B cell (primary cell): ENCODE measurements around the gene PKNOX2. TPM values are rescaled to one million over a fixed set of nuclear protein-coding genes. Genes with fewer than 3 reads are reported as not detected.

Source experiments
- ATAC-seq: fragments of 200-7000 bp; cut with Tn5 transposase; one replicate; pipeline ENCODE4 v1.10.0; 2021; ENCODE audit warnings: low read depth, mild to moderate bottlenecking, moderate number of reproducible peaks, moderate library complexity
- CTCF ChIA-PET: fragments of 350-600 bp; sonication (Branson Sonifier 250); formaldehyde crosslinking; loops from one replicate; lab custom pipeline; 2021; ENCODE audit warnings: antibody characterized with exemption, inconsistent platforms; lab: Charles Lee
- POLR2A ChIA-PET: fragments of 350-600 bp; sonication (Branson Sonifier 250); formaldehyde crosslinking; loops from one replicate; lab custom pipeline; 2021; ENCODE audit warnings: antibody characterized with exemption; lab: Charles Lee
- DNase-seq: peaks from one replicate; pipeline ENCODE4 v3.0.0; 2013
- H2AFZ ChIP-seq: 2 replicates; pipeline ENCODE4 v1.6.1; 2012; ENCODE audit warnings: mild to moderate bottlenecking, low read depth, low read length; ENCODE audit not compliant: insufficient read depth, poor library complexity, severe bottlenecking
- H3K27ac ChIP-seq, 2 donors: 1 replicate in 1 of 2; 2 replicates in 1 of 2; pipeline ENCODE4 v1.5.1; 2012 to 2013; ENCODE audit warnings: low read length in 2 of 2, mild to moderate bottlenecking in 2 of 2, moderate library complexity in 1 of 2
- H3K27me3 ChIP-seq, 4 experiments: fragments of 200-600 bp in 1 of 4; sonication (generic) in 1 of 4; replicated peaks in 1 of 4; 1 replicate in 2 of 4; 2 replicates in 2 of 4; pipeline versions ENCODE4 v1.6.1 to v1.7.0; 2013 to 2016; ENCODE audit warnings: low read length in 3 of 4, mild to moderate bottlenecking in 2 of 4, mixed read lengths in 1 of 4, moderate library complexity in 1 of 4; ENCODE audit not compliant: insufficient read depth in 4 of 4, control insufficient read depth in 3 of 4; ENCODE audit errors: control extremely low read depth in 1 of 4
- H3K36me3 ChIP-seq, 2 experiments: replicated peaks in 1 of 2; 1 replicate in 1 of 2; 2 replicates in 1 of 2; pipeline versions ENCODE4 v1.6.1 to v1.7.1; 2013; ENCODE audit warnings: low read length in 1 of 2; ENCODE audit not compliant: insufficient read depth in 2 of 2, control insufficient read depth in 1 of 2; ENCODE audit errors: control extremely low read depth in 1 of 2, extremely low read depth in 1 of 2
- H3K4me1 ChIP-seq, 2 donors: fragments of 200-600 bp in 1 of 2; sonication (generic) in 1 of 2; 1 replicate in 1 of 2; 2 replicates in 1 of 2; pipeline versions ENCODE4 v1.5.1 to v1.6.1; 2013 to 2017; ENCODE audit warnings: low read length in 2 of 2; ENCODE audit not compliant: control insufficient read depth in 2 of 2, insufficient read depth in 2 of 2
- H3K4me2 ChIP-seq: replicated peaks from 2 replicates; pipeline ENCODE3; 2012; ENCODE audit warnings: mild to moderate bottlenecking, low read depth, low read length; ENCODE audit not compliant: poor library complexity, severe bottlenecking
- H3K4me3 ChIP-seq, 5 experiments: fragments of 200-600 bp in 1 of 5; sonication (generic) in 1 of 5; 1 replicate in 3 of 5; 2 replicates in 2 of 5; pipeline versions ENCODE4 v1.5.1 to v1.7.0; 2011 to 2016; ENCODE audit warnings: low read length in 4 of 5, mild to moderate bottlenecking in 4 of 5, low read depth in 2 of 5, control low read depth in 1 of 5, moderate library complexity in 1 of 5; ENCODE audit not compliant: insufficient read depth in 1 of 5; ENCODE audit errors: control extremely low read depth in 1 of 5, extremely low read depth in 1 of 5
- H3K79me2 ChIP-seq: fragments of 200-600 bp; sonication (generic); one replicate; pipeline ENCODE4 v1.6.0; 2016; ENCODE audit warnings: low read length; ENCODE audit not compliant: control insufficient read depth, insufficient read depth
- H3K9ac ChIP-seq: fragments of 200-600 bp; sonication (generic); 2 replicates; pipeline ENCODE4 v1.6.1; 2017; ENCODE audit warnings: mild to moderate bottlenecking, low read length, moderate library complexity
- H3K9me3 ChIP-seq, 3 donors: one replicate each; pipeline versions ENCODE4 v1.6.1 to v1.7.1; 2013; ENCODE audit warnings: low read length in 2 of 3; ENCODE audit not compliant: control insufficient read depth in 2 of 3, insufficient read depth in 1 of 3; ENCODE audit errors: control extremely low read depth in 1 of 3
- H4K20me1 ChIP-seq: 2 replicates; pipeline ENCODE4 v1.6.0; 2012; ENCODE audit warnings: mild to moderate bottlenecking, low read length; ENCODE audit not compliant: insufficient read depth, control insufficient read depth, poor library complexity, severe bottlenecking
- H3K27ac Mint-ChIP-seq: one replicate; pipeline ENCODE4 v1.8.0; 2021; ENCODE audit warnings: mixed read lengths
- H3K27me3 Mint-ChIP-seq: one replicate; pipeline ENCODE4 v1.8.0; 2021; ENCODE audit warnings: mixed read lengths
- H3K4me1 Mint-ChIP-seq: one replicate; pipeline ENCODE4 v1.8.0; 2021; ENCODE audit warnings: mixed read lengths
- H3K4me3 Mint-ChIP-seq: one replicate; pipeline ENCODE4 v1.8.0; 2021; ENCODE audit warnings: mixed read lengths
- H3K9me3 Mint-ChIP-seq: one replicate; pipeline ENCODE4 v1.8.0; 2022; ENCODE audit warnings: mixed read lengths; ENCODE audit not compliant: insufficient read depth
- CTCF ChIP-seq: fragments of 200-600 bp; IDR thresholded peaks from one replicate; pipeline ENCODE4 v1.8.0; 2022; ENCODE audit warnings: antibody characterized with exemption, mild to moderate bottlenecking
- EZH2 ChIP-seq: IDR thresholded peaks from 2 replicates; pipeline ENCODE4 v1.6.1; 2012; ENCODE audit warnings: borderline replicate concordance, low read depth, mild to moderate bottlenecking, moderate library complexity, low read length; ENCODE audit not compliant: insufficient read depth, poor library complexity, severe bottlenecking
- WGBS: methylation state at CpG from one replicate; pipeline ENCODE4 v1.1.5; 2013; ENCODE audit warnings: missing lambda C conversion rate; ENCODE audit not compliant: insufficient coverage; 5-methylcytosine and 5-hydroxymethylcytosine counted together
- intact Hi-C: fragments of 100-400 bp; cut with micrococcal nuclease; formaldehyde crosslinking; loops from one replicate; pipeline ENCODE4 v1.10.0; 2022
- polyA plus RNA-seq: library from polyadenylated mRNA; depleted of rRNA; stranded (reverse); fragments of >200 nt; gene quantifications from 2 replicates; pipeline ENCODE4 v1.2.3, GENCODE V29; 2012
- total RNA-seq, 2 donors: library from RNA; stranded (reverse); fragments of 120-200 nt in 1 of 2; gene quantifications; 1 replicate in 1 of 2; 2 replicates in 1 of 2; pipeline versions ENCODE4 v1.2.3 to v1.2.4, GENCODE V29; 2013 to 2022

The PKNOX2 gene
- total and polyA plus RNA-seq, 2 donors (not counting 1 experiment from before 2014, with no cell fraction given), result not detected

GRCh38 chr11:125264100-125265022 lies 99.8 kb downstream of the PKNOX2 start:
- CTCF ChIA-PET, result no interaction called here
- Mint-ChIP-seq H3K27me3 (peaks cover 36% of the 10 kb centered on the region), H3K9me3 (no peaks in the 10 kb centered on the region), H3K4me1 (no peaks in the 10 kb centered on the region), H3K27ac (no peak overlapping the region), H3K4me3 (no peak overlapping the region)
- Histone ChIP-seq H3K4me1 (no peaks in the 10 kb centered on the region), H2AFZ (no peak overlapping the region), H3K36me3 (no peaks in the 10 kb centered on the region), H3K79me2 (no peaks in the 10 kb centered on the region), H3K27me3 (peaks cover 0 to 21% (median 4%) of the 10 kb centered on the region in 4 experiments), H3K9ac (no peak overlapping the region), H3K4me3 (no peak overlapping the region), H3K27ac (no peak overlapping the region), H3K4me2 (no peak overlapping the region), H4K20me1 (no peaks in the 10 kb centered on the region), H3K9me3 (peaks cover 0 to 8% (median 0%) of the 10 kb centered on the region in 3 donors)
- TF ChIP-seq CTCF (no peak), EZH2 (no peak)
- WGBS, result 84% methylated on average over 8 of the region's 14 CpGs
- ATAC-seq, result no peak
- POLR2A ChIA-PET, result no interaction called here
- DNase-seq, result no peak
- intact Hi-C loops, result no loop called here

DNA sequence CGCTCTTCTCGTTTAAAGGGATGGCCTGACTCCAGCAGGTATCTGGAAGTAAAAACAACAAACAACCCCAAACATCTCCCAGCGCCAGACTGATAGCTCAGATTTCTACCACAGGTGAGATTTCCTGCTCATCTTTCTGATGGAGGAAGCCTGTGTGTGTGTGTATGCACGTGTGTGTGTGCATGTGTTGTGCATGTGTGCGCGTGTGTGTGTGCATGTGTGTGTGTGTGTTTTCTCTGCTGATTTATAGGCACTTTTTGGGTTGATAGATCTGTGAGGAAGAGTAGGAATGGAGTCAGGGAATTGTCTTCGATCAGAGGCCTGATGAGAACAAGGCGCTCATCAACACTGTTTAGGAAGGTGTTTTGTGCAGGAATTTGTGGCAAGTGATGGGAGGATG lies 103.0 kb downstream of the PKNOX2 start:
- Histone ChIP-seq H3K27ac (no peak overlapping the region), H3K36me3 (no peaks in the 10 kb centered on the region), H3K27me3 (peaks cover 0 to 18% (median 4%) of the 10 kb centered on the region in 4 experiments), H4K20me1 (no peaks in the 10 kb centered on the region), H3K79me2 (no peaks in the 10 kb centered on the region), H2AFZ (no peak overlapping the region), H3K9me3 (peaks cover 0 to 8% (median 0%) of the 10 kb centered on the region in 3 donors), H3K4me2 (no peak overlapping the region), H3K4me1 (no peaks in the 10 kb centered on the region), H3K4me3 (no peak overlapping the region), H3K9ac (no peak overlapping the region)
- ChIA-PET CTCF (interaction anchor here (0.6 kb wide), 1 partner anchor 1817 kb away, joined by 3 read pairs; no protein-coding TSS in a partner anchor), POLR2A (no interaction called here)
- no peak for TF ChIP-seq EZH2
- H3K27ac Mint-ChIP-seq, result no peak overlapping the region
- no peaks in the 10 kb centered on the region for H3K9me3 Mint-ChIP-seq
- no peak overlapping the region for H3K4me3 Mint-ChIP-seq
- ATAC-seq, result no peak
- intact Hi-C loops, result no loop called here
- WGBS, result 83% methylated on average over 5 of the region's 8 CpGs
- no peak for DNase-seq
- no peaks in the 10 kb centered on the region for H3K4me1 Mint-ChIP-seq
- H3K27me3 Mint-ChIP-seq, result peaks cover 33% of the 10 kb centered on the region
